ENCODE measurements around the gene MVK. TPM values are rescaled to one million over a fixed set of nuclear protein-coding genes. Genes with fewer than 3 reads are reported as not detected.

Gene MVK
- total and polyA plus RNA-seq, 2 experiments from 2014 or later, result 18.3 to 34.3 TPM

- Histone ChIP-seq H3K4me1 (ENCODE audit: insufficient read depth) (no peaks in the 10 kb centered on the region), H2AFZ (no peak overlapping the region), H3K79me2 (no peaks in the 10 kb centered on the region), H3K4me3 (no peak overlapping the region), H4K20me1 (ENCODE audit: insufficient read depth, poor library complexity, severe bottlenecking) (no peaks in the 10 kb centered on the region), H3K4me2 (no peak overlapping the region), H3K9me3 (ENCODE audit: low read depth) (no peaks in the 10 kb centered on the region), H3K36me3 (replicated peaks; ENCODE audit: insufficient read depth, low read depth) (no peaks in the 10 kb centered on the region), H3K9me2 (replicated peaks; ENCODE audit: insufficient read depth) (no peaks in the 10 kb centered on the region), H3K27ac (no peak overlapping the region), H3K27me3 (peaks cover 2% of the 10 kb centered on the region)
- WGBS (ENCODE audit: low lambda C conversion rate, missing lambda C conversion rate), result 88% methylated on average over 4 of the region's 4 CpGs
- no peak for DNase-seq (ENCODE audit: low spot score)
- TF ChIP-seq EZH2phosphoT487 (IDR thresholded peaks at IDR 0.05; ENCODE audit: low read depth, severe bottlenecking, unreplicated experiment) (no peak), CTCF (IDR thresholded peaks at IDR 0.05; ENCODE audit: poor library complexity) (no peak), EZH2 (IDR thresholded peaks at IDR 0.05; ENCODE audit: borderline replicate concordance) (no peak)
Observed at GRCh38 chr12:109552971-109553370, 20.6 kb upstream of the MVK start.

GRCh38 chr12:109553483-109553882 lies 20.1 kb upstream of the MVK start:
- Histone ChIP-seq H3K27ac (no peak overlapping the region), H3K9me2 (replicated peaks; ENCODE audit: insufficient read depth) (no peaks in the 10 kb centered on the region), H2AFZ (no peak overlapping the region), H4K20me1 (ENCODE audit: insufficient read depth, poor library complexity, severe bottlenecking) (no peaks in the 10 kb centered on the region), H3K36me3 (replicated peaks; ENCODE audit: insufficient read depth, low read depth) (no peaks in the 10 kb centered on the region), H3K9me3 (ENCODE audit: low read depth) (no peaks in the 10 kb centered on the region), H3K79me2 (no peaks in the 10 kb centered on the region), H3K4me1 (ENCODE audit: insufficient read depth) (peaks cover 3% of the 10 kb centered on the region), H3K4me2 (no peak overlapping the region), H3K4me3 (no peak overlapping the region), H3K27me3 (no peaks in the 10 kb centered on the region)
- TF ChIP-seq CTCF (IDR thresholded peaks at IDR 0.05; ENCODE audit: poor library complexity), result no peak
- TF ChIP-seq EZH2phosphoT487 (IDR thresholded peaks at IDR 0.05; ENCODE audit: low read depth, severe bottlenecking, unreplicated experiment), result no peak
- TF ChIP-seq EZH2 (IDR thresholded peaks at IDR 0.05; ENCODE audit: borderline replicate concordance), result no peak
- DNase-seq (ENCODE audit: low spot score), result no peak
- WGBS (ENCODE audit: low lambda C conversion rate, missing lambda C conversion rate), result 82% methylated on average over 7 of the region's 7 CpGs

GRCh38 chr12:109553906-109554500 lies 19.6 kb upstream of the MVK start:
- TF ChIP-seq EZH2 (IDR thresholded peaks at IDR 0.05; ENCODE audit: borderline replicate concordance) (no peak), EZH2phosphoT487 (IDR thresholded peaks at IDR 0.05; ENCODE audit: low read depth, severe bottlenecking, unreplicated experiment) (no peak), CTCF (IDR thresholded peaks at IDR 0.05; ENCODE audit: poor library complexity) (no peak)
- no peak for DNase-seq (ENCODE audit: low spot score)
- H3K79me2 ChIP-seq, result no peaks in the 10 kb centered on the region
- no peak overlapping the region for H3K27ac ChIP-seq
- H3K9me2 ChIP-seq (replicated peaks; ENCODE audit: insufficient read depth), result no peaks in the 10 kb centered on the region
- no peaks in the 10 kb centered on the region for H3K36me3 ChIP-seq (replicated peaks; ENCODE audit: insufficient read depth, low read depth)
- 84% methylated on average over 16 of the region's 16 CpGs for WGBS (ENCODE audit: low lambda C conversion rate, missing lambda C conversion rate)
- no peak overlapping the region for H3K4me2 ChIP-seq
- H3K9me3 ChIP-seq (ENCODE audit: low read depth), result no peaks in the 10 kb centered on the region
- H4K20me1 ChIP-seq (ENCODE audit: insufficient read depth, poor library complexity, severe bottlenecking), result no peaks in the 10 kb centered on the region
- H3K4me3 ChIP-seq, result no peak overlapping the region
- H3K4me1 ChIP-seq (ENCODE audit: insufficient read depth), result peaks cover 5% of the 10 kb centered on the region
- no peak overlapping the region for H2AFZ ChIP-seq
- no peaks in the 10 kb centered on the region for H3K27me3 ChIP-seq
